PFSK-1 (cell line): Measurements from ENCODE around the gene RARRES1.

Source experiments
- FOXP2 ChIP-seq: optimal IDR thresholded peaks from 2 replicates; pipeline ENCODE3; 2011; ENCODE audit warnings: borderline replicate concordance, control low read depth, inconsistent platforms; ENCODE audit not compliant: insufficient read depth; ENCODE audit errors: extremely low read length, extremely low read depth
- POLR2AphosphoS5 ChIP-seq: IDR thresholded peaks from 2 replicates; pipeline ENCODE4 v1.6.1; 2012; ENCODE audit warnings: low read depth, mild to moderate bottlenecking, control low read depth, low read length, moderate library complexity
- REST ChIP-seq, 2 experiments: IDR thresholded peaks; 2 replicates each; pipeline versions ENCODE4 v1.6.1 to v1.8.0; 2011 to 2012; ENCODE audit warnings: low read depth in 2 of 2, low read length in 2 of 2, control low read depth in 1 of 2, inconsistent platforms in 1 of 2, mild to moderate bottlenecking in 1 of 2, moderate library complexity in 1 of 2; ENCODE audit not compliant: insufficient read depth in 1 of 2
- SIN3A ChIP-seq: IDR thresholded peaks from 2 replicates; pipeline ENCODE4 v1.6.1; 2012; ENCODE audit warnings: mild to moderate bottlenecking, low read length, moderate library complexity, borderline replicate concordance; ENCODE audit not compliant: insufficient read depth
- TAF1 ChIP-seq: IDR thresholded peaks from 2 replicates; pipeline ENCODE4 v1.6.1; 2012; ENCODE audit warnings: low read length, control low read depth, borderline replicate concordance; ENCODE audit not compliant: insufficient read depth

The RARRES1 gene

GRCh38 chr3:158659454-158660237 lies 72.6 kb downstream of the RARRES1 start:
- TF ChIP-seq FOXP2 (no peak), REST (IDR thresholded peaks at IDR 0.05; ENCODE audit: insufficient read depth in 1 of 2, low read depth in 2 of 2, low read length in 2 of 2) (no peak), POLR2AphosphoS5 (no peak), TAF1 (no peak), SIN3A (no peak)

- TF ChIP-seq REST (IDR thresholded peaks at IDR 0.05; ENCODE audit: insufficient read depth in 1 of 2, low read depth in 2 of 2, low read length in 2 of 2): no peak
- no peak for TF ChIP-seq TAF1
- no peak for TF ChIP-seq SIN3A
- no peak for TF ChIP-seq POLR2AphosphoS5
- no peak for TF ChIP-seq FOXP2
These were observed 73.4 kb downstream of the RARRES1 start for GRCh38 chr3:158658889-158659288.

GRCh38 chr3:158652463-158652862 lies 79.8 kb downstream of the RARRES1 start:
- no peak for TF ChIP-seq REST (IDR thresholded peaks at IDR 0.05; ENCODE audit: insufficient read depth in 1 of 2, low read depth in 2 of 2, low read length in 2 of 2)
- no peak for TF ChIP-seq TAF1
- TF ChIP-seq SIN3A: no peak
- TF ChIP-seq FOXP2: no peak
- TF ChIP-seq POLR2AphosphoS5: no peak

GRCh38 chr3:158651192-158651591 lies 81.1 kb downstream of the RARRES1 start:
- TF ChIP-seq FOXP2: no peak
- TF ChIP-seq SIN3A: no peak
- no peak for TF ChIP-seq REST (IDR thresholded peaks at IDR 0.05; ENCODE audit: insufficient read depth in 1 of 2, low read depth in 2 of 2, low read length in 2 of 2)
- TF ChIP-seq POLR2AphosphoS5: no peak
- no peak for TF ChIP-seq TAF1
